GM18858 (cell line): Measurements from ENCODE around the gene BTBD9.

Source experiments
- ATAC-seq: cut with Tn5 transposase; IDR thresholded peaks from one replicate; pipeline ENCODE4 v1.9.1; 2021; ENCODE audit not compliant: unreplicated experiment

The BTBD9 gene

DNA sequence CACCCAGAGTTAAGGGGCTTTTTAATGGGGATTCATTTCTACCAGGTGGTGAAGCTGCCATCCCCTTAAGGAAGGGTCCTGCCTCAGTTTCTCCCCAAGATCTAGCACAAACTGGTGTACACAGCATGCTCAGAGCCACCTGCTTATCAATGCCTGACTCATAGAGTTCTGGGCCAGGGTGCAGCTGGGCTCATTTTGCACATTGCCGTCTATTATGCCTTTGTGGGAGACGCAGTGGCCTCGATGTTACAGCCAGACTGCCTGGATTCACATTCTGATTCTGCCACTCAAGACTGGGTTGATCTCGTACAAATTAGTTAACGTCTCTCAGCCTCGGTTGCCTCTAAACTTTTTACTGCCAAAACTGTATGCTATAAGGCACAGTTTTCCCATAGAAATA, 454.5 kb downstream of the BTBD9 start:
- ATAC-seq = no peak

DNA sequence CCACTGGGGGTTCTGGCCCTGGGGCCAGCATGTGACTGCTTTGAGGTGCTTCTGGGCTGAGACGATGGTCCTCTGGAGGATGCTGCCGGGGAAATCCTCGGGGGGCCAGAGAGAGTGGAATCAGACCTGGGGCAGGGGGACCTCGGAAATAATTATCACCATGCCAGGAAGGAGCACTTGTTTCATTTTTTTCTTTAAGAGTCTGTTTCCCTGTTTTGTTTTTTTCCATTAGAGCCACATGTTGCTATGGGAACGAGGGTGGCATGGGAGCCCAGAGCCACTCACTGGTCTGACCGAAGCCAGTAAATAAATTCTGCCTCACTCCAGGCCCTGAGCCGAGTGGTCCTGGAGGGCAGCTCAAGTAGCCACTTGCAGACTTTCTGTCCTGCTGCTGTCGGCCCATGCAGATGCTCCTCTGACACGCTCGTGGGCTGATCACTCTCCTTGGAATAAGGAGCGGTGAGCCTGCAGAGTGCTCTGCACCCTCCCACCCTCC, 455.1 kb downstream of the BTBD9 start:
- ATAC-seq = no peak

DNA sequence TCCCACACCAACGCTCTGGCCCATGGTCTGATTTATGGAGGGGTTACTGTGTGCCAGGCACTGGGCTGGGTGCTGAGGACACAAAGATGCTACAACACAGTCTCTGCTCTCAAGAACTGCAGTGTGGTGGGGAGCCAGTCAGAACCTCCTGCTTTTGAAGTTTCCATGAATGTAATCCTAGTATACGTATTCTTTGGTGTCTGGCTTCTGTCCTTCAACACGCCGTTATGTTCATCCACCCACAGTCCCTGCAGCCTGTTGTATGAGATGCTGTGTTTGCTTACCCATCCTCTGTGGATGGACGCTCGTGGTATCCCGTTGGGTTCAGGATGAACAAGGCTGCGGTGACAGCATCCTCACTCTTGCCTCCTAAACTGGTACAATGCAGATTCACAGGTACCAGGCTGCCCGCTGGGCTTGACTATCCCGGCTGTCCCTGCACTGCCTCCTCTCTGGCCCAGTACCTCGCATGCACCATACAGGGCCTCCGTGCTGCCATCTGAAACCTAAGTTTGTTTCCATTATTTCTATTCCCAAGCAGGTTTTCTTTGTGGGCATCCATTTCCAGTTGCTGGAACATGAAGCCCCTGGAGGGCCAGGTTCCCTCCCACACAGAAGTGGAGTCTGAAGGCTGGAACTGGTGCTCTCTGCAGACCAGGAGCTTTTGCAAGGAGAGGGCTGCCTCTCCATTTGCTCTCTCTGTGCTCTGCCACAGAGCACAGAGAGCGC, 455.7 kb downstream of the BTBD9 start:
- no peak for ATAC-seq

DNA sequence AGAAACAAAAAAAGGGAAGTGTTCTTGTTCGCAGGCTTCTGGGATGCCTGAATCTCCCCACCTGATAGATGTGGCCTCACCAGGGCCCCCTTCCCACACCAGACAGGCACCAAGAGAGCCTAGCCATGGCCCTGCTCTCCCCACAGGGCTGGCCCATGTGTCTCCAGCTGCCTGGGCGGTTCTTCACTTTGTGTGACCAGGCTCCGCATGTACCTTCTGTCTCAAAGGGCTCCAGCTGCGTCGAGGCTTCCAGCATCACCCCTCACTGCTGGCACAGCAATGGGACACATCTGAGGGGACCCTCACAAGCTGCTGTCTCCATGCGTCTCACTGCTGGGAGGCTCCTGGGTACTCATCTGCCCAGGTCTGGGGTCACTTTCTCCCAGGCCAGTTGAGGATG, 457.3 kb downstream of the BTBD9 start:
- no peak for ATAC-seq

DNA sequence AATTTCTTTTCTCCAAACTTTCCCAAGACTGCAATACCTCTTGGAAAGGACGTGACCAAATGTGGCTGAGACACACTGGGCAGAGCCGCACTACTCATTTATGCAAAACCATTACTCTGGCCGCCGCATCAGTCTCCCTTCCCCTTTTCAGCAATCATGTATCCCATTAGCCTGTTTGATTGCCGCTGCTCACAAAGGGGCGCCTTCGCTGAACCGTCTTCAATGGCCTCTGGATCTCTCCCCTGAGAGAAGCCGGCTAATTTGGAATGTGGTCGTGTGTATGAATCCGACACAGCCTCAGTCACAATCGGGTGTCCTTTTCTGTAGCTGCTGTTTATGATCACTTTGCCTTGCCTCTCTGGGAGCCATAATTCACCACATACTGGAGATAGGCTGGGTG, 459.1 kb downstream of the BTBD9 start:
- no peak for ATAC-seq

DNA sequence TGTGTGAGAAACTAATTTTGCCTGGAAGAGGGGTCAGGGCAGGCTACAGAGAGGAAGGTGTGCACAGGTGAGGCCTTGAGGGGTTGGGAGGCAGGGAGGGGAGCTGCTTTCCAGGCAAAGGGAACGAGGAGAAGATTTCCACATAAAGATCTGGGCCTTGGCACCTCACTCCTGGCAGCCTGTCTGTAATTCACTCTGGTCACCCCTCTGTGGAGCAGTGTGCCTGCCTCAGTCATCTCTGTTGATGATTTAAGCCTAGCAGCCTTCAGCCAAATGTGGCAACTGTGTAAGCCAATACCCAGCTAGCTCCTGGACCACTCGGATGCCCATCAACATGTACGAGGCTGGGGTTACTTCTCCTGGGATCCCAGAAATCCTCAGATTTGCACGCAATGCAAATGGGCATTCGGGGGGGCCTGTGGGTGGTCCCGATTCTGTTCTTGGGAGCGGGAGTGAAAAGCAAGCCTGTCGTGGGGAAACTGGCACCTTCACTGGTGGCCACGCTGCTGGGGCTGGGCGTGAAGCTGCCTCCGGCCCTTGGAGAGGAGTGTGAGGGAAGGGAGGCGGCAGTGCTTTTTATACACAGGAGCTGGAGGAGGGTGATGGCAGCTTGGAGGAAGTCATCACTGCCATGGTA, 459.8 kb downstream of the BTBD9 start:
- ATAC-seq = no peak

DNA sequence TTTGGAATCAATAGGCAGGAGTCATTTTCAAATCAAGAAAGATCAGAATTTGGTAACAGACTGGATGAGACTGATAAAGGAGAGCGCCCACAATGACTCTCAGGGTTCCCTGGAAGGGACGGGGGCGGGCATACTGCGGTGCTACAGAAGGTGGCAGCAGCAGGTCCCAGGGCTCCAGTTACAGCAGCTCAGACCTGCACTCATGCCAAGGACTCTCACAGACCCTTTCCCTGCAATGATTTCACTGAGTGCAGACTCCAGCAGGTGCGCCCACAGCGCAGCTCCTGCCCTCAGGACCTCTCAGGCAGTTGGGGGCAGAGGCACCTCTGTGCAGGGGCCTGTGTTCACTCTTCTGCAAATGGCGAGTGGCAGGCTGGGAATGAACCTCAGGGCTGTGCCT, 460.4 kb downstream of the BTBD9 start:
- no peak for ATAC-seq

DNA sequence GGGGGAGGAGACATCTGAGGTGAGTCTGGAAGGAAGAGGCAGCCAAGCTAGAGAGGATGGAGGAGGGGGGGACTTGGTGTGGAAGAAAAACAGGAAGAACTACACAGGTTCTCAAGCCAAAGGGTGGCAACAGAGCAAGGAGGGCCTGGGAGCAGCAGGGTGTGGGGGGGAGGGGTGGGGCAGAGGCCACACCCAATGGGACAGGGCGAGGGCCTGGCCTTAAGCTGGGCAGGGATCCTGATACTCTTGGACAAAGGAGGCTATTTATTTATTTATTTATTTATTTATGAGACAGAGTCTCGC, 461.2 kb downstream of the BTBD9 start:
- ATAC-seq = no peak

DNA sequence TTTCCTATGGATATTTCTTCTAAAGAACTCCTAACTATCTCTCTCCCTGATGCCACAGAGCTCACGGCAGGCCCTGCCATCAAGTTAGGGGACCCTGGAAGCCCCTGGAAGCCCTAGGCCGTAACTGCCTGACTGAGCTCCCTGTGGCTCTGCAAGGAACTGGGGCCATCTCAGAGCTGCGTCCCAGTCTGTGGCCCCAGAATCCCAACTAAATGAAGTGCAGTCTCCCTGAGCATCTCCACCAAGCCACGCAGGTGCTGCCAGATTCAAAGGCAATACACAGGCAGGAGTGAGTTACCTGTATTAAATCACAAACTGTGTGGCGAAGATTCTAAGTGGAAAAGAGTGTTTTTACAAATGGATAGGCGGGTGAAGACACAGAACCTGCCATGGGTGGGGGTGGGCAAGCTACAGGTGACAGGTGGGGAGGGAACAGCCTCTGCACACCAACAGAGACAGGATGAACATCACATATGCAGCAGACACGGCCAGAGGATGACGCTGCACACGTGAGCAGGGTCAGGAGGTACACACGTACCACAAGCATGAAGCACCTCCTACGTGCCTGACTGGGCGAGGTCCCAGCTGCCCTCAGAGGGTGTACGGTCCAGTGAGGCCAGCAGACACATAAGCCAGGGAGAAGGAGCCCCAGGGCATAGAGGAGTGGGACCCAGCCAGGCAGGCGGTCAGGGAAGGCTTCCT, 461.7 kb downstream of the BTBD9 start:
- ATAC-seq = no peak

DNA sequence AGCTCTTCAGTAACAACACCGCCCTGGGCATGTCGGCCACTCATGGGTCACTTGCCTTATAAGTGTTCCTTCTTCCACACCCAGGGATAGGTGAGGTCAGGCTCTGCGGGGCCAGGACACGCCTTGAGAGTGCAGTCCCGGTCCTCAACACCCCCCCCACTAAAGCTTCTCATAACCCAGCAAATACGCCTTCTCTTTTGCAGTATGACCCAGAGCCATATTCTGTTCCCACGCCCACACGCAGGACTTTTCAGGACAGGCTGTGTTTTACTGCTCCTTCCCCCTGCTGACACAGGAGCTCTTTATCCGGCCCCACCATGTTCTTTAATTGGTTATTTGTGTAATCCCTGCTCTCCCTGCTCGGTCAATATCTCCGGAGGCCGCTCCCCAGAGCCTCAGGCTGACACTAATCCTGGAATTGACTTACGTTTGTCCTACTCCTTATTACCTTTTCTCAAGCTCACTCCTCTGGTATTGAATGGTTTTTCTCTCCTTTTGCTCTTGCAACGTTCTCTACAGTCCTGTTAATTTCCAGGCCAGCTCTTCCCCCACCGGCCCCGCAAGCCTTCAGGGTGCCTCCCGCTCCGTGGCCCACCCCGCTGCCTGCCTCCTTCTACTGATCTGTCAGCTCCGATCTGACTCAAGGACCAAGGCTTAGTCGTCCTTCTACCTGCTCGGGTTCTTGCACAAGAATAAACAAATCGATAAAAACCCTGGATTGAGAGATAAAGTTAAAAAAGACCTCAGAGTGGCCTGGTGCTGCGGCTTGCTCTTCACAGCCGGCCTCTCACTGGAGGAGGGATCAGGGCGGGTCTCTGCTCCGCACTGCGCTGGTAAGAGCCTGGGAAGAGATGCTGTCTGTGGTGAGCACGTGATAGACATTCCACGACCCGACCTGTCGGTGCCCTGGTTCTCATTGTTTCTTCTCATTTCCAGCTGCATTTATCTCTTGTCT, 462.7 kb downstream of the BTBD9 start:
- no peak for ATAC-seq

DNA sequence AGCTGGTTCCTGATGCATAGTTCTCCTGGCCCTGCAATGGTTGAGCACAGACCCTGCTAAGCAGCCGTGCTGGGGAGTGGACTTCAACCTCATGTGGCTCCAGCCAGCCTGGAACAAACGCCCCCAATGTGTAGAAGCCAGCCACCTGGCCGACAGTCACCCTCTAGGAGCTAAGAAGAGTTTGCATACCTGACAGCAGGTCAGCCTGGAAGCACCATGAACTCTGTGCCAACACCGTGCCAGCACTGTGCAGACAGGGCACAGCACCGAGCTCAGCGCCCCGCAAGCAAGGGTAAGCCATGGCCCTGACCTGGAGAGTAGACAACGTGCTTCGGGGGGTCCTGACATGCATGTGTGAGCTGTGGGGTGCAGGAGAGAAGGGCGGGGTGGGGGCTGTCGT, 463.9 kb downstream of the BTBD9 start:
- ATAC-seq = no peak

DNA sequence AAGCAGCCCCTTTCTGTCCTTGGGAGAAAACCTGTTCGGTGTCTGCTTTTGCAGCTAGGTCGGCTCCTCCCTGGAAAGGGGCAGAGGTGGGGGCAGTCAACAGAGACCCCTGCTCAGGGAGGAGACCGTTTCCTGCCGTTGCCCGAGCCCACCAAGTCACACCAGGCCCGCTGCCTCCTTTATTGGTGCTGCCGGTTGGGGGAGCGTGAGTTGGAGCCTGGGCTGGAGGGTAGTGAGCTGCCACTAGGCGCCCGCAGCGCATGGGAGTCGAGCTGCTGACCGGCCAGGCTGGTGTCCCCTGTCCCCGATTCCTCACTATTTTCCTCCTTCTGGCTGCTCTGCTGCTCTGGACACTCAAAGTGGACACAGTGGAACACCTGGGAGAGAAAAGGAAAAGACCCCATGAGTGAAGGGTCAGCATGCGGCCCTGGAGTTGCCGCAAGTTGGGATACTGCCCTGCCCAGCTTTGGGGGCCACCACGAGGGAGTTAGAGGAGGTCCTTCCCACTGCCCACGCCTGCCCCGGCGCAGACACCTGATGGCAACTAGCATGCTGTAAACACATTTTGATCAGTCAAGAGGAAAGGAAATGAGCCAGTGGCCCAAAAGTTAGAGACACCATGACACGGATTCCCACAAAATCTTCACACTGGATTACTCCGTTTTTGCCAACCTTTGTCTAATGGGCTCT, 464.8 kb downstream of the BTBD9 start:
- ATAC-seq = no peak

DNA sequence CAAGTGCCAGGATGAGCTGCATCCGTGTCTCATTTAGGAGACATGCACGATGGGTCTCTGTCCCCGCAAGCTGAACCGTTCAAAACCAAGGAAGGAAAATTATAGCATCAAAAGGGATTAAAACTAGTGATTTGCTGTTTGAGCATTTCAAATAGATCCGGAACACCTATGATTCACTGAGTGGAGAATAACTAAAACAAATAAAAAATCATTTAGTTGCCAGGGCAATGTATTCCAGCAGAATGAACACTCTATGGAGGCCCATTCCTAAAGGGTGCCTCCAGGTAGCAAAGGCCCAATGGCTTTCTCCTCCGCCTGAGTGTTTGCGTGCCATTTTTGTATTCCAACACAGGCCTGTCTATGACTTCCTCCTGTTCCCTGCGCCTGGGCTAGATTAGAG, 465.4 kb downstream of the BTBD9 start:
- ATAC-seq = no peak

DNA sequence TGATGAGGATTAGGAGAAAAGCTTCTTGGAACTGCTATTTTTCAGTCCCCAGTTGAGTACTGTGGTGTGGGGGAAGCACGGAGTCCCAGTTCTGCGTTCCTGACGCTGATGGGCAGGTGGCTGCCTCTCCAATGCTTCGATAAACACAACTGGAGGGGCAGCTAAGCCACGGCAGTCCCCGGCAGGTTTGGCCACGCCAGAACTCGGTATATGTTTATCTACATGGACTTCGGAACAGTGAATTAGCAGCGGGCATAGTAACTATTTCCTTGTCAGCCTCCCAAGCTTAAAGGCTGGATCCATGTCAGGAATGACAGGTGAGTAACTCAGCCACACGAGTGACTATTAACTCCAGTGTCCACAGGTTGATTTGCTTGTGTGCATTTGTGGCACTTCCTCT, 465.8 kb downstream of the BTBD9 start:
- no peak for ATAC-seq

DNA sequence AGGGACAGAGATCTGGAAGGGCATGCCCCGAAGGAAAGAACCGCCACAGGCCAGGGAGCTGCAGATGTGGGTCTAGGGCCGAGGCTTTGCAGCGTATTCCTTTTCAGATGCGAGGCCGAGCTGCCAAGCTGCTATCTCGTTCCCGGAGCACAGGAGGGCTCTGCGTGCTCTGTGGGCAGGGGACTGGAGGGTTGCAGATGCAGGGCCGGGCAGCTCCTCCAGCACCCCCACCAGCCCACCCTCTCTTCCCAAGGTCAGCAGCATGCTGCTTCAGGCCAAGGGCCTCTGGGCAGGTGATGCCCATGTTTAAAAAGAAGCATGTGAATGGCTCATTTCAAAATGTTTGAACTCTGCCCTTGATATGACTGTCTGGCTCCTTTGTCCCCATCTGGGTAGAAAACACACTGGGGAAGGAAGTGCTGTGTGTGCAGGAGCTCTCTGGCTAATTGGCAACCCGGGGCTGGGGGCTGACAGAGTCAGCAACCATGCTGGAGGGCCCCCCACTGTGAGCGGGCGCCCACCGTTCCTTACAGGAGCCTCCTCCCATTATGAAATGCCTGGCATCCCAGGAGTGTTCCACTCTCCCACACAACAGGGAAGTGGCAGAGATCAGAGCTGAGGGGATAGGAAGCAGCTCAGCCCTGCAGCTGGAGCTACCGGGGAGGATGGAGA, 466.9 kb downstream of the BTBD9 start:
- no peak for ATAC-seq

DNA sequence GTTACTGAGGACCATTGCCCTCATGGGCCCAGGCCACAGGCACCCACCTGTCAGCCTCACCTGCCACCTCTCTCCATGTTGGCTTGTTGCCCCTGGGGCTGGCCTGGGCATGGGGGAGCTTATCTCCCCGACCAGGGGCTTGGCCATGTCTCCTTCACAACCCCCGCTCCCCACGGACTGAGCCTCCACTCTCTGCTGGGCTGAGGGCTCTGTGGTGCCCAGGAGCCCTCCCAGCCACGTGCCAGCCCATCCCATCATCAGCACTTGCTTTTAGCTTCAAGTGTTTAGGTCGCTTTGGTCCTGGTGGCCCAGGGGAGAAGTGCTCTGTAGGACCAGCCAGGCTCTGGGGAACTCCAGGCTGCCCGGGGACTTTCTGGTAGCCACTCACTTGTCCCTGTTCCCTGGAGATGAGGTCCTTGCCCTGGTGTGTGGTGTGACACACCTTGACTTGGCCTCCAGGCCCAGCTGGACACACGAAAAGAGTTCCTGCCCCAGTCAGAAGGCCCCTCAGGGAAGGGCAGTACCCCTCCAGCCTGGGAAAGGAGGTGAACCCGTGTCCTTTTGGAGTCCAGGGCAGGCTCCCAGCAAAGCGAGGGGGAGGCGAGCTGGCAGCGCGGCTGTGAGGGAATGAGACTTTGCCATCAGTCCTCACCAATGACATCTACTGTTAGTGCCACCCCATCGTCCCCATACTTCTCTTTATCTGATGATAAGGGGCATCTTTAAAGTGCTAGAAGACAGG, 467.6 kb downstream of the BTBD9 start:
- no peak for ATAC-seq

DNA sequence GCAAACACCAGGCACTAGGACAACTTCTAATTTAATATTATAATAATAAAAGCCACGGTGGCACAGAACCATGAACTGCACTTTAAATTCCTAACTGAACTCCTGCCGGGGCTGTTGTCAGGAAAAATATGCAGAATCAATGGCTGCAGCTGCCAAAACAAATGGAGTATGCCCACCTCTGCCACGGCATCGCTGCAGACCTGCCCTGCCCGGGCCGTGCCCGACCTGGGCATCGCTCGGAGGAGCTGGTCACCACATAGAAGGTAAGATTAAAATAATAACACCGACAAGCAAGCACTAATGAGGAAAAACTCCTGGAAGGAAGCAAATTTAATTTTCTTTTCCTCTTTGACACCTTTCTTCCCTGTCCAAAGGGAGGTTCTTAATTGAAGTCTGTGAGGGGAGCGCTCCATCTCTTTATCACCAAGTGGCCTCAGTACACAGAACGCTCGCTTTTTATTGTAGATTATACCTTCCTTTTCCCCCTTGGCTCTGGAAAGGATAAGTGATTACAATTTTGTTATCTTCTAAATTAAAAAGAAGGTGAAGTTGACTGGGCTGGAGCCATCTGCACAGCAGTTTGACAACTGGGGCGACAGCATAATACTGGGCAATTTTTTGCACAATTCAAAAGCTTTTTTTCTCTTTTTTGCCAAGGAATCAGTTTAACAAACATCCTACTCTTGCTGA, 468.9 kb downstream of the BTBD9 start:
- ATAC-seq = no peak

DNA sequence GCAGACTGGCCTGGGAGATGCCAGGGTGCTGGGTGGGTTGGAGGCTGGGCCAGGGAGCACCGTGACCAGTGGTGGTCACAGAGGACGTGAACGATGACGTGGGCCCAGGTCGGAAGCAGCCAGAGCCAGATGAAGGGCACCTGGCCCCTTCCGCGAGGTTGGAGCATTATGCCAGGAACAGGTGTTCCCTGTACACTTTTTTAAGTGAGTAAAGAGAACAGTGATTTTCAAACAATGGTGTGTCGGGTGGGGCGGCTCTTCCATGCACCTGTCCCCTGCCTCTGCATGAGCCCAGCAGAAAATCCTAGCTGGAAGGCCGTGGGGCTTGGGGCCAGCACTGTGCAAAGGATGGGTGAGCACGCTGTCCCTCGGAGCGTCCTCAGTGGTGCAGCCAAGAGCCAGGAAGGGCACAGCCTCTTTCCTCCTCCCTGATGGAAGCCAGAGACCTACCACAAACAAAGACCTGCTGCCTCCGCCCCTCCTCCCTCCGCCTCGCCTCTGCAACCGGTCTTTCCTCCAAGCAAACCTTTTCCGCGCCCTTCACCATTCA, 469.7 kb downstream of the BTBD9 start:
- ATAC-seq = no peak
